Progenitor cell of endocrine pancreas (in vitro differentiated cells): ENCODE results near the gene PTGR1. TPM values are rescaled to one million over a fixed set of nuclear protein-coding genes. Genes with fewer than 3 reads are reported as not detected.

Source experiments
- DNase-seq: peaks from one replicate; pipeline ENCODE4 v3.0.0; 2021; ENCODE audit warnings: low spot score; ENCODE audit not compliant: unreplicated experiment
- H3K27ac Mint-ChIP-seq: 2 replicates; pipeline ENCODE4 v1.8.0; 2021; ENCODE audit warnings: mild to moderate bottlenecking, moderate library complexity, mixed read lengths
- H3K27me3 Mint-ChIP-seq: 2 replicates; pipeline ENCODE4 v1.8.0; 2021; ENCODE audit warnings: mixed read lengths
- H3K36me3 Mint-ChIP-seq: 2 replicates; pipeline ENCODE4 v1.8.0; 2022; ENCODE audit warnings: mixed read lengths; ENCODE audit not compliant: insufficient read depth
- H3K4me1 Mint-ChIP-seq: 2 replicates; pipeline ENCODE4 v1.8.0; 2021; ENCODE audit warnings: low read depth, mixed read lengths
- H3K4me3 Mint-ChIP-seq: 2 replicates; pipeline ENCODE4 v1.8.0; 2021; ENCODE audit warnings: low read depth, mild to moderate bottlenecking, moderate library complexity, mixed read lengths
- H3K9me3 Mint-ChIP-seq: 2 replicates; pipeline ENCODE4 v1.8.0; 2021; ENCODE audit warnings: low read depth, mixed read lengths
- long read RNA-seq: library from polyadenylated mRNA; unstranded; transcript quantifications from one replicate; pipeline ENCODE4 v2.0.0, GENCODE V29; 2020
- total RNA-seq: library from RNA; stranded (reverse); gene quantifications from 2 replicates; pipeline ENCODE4 v1.2.1, GENCODE V29; 2021
- TF ChIP-seq, protein P1 (sequence below): fragments of 200-600 bp; sonication (generic); IDR thresholded peaks from one replicate; pipeline ENCODE4 v1.5.0; 2021; ENCODE audit warnings: antibody characterized with exemption, mild to moderate bottlenecking; ENCODE audit not compliant: unreplicated experiment

PTGR1 gene
- 50.1 and 53.2 TPM in 2 replicates for total RNA-seq
- long read RNA-seq, transcript PTGR1-201 (10 exons, 1,223 nt), result minor isoform, 53 of 142 reads
- long read RNA-seq, transcript PTGR1-207 (11 exons, 1,941 nt), result minor isoform, 5 of 142 reads
- long read RNA-seq, transcript PTGR1-205 (10 exons, 1,407 nt), result major isoform, 55 of 142 reads
- long read RNA-seq, partial matches to known transcripts, result 5 of 142 reads
- long read RNA-seq, other reads (novel, unspliced or antisense), result 20 of 142 reads

DNA sequence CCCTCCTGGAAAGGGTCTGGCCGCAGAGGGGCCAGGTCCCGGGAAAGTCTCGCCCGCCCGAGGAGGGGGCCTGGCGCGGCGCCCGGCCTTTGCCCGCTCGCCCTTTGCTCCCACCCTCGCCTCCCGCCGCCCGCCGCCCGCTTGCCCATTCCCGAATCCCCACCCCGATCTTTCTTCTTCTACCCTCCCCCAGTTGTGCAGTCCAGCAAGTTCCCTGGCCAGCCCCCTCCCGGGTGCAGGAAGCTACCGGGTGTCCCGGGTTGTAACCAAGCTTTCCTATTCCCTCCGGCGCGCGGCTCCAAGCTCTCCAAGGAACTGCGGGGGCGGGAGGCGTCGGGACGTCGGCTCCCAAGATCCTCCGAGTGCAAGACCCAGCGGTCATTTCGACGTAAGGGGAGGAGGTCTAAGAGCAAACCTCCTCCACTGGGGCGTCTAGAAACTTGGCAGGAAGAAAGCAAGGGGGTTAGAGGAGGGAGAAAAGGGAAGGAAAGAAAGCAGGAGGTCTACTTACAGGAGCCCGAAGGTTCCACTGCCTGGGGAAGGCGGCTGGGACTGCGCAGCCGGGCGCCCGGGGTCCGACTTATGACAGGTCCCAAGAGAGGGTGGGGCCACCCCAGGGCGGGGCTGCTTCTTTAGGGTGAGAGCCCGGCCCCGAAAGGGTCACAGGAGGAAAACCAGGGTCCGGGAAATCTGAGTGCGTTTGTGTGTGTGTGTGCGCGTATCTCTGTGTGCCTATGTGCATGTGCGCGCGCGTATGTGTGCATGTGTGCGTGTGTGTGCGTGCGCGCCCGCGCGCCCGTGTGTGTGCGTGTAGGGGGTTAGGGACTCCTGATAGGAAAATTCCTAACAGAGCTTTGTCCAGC is at the start of gene PTGR1:
PTGR1 (minus strand) TSS at position 556 of the 863 bp plus-strand sequence. CDS start 2,225 bp downstream, outside the sequence.
- Mint-ChIP-seq H3K4me1 (peaks cover 33% of the 10 kb centered on the region), H3K27ac (peak within 1 kb of the TSS; percentile 94), H3K4me3 (peak within 1 kb of the TSS; percentile 96), H3K27me3 (peaks cover 7% of the 10 kb centered on the region), H3K36me3 (peaks cover 3% of the 10 kb centered on the region), H3K9me3 (no peaks in the 10 kb centered on the region)
- TF ChIP-seq, protein P1, sequence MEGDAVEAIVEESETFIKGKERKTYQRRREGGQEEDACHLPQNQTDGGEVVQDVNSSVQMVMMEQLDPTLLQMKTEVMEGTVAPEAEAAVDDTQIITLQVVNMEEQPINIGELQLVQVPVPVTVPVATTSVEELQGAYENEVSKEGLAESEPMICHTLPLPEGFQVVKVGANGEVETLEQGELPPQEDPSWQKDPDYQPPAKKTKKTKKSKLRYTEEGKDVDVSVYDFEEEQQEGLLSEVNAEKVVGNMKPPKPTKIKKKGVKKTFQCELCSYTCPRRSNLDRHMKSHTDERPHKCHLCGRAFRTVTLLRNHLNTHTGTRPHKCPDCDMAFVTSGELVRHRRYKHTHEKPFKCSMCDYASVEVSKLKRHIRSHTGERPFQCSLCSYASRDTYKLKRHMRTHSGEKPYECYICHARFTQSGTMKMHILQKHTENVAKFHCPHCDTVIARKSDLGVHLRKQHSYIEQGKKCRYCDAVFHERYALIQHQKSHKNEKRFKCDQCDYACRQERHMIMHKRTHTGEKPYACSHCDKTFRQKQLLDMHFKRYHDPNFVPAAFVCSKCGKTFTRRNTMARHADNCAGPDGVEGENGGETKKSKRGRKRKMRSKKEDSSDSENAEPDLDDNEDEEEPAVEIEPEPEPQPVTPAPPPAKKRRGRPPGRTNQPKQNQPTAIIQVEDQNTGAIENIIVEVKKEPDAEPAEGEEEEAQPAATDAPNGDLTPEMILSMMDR, result no peak
- peak; percentile 40 for DNase-seq

DNA sequence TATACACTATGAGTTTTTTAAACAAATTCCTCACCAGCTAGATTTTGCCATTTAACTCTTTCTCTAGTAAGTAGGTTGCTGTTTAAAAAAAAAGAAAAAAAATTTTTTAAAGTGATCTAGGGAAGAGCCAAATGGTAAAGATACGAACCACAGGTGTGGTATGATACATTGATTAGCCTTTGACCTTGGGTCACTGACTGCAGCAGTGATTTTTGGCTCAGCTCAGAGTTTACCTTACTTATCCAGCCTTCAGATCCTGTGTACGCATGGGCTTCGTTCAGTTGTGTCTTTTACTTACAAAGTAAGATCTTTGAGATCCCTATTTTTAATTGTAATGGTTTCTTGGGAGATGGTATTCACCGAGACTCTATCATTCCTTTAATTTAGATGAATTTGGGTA is 49.6 kb upstream of the PTGR1 start:
- H3K9me3 Mint-ChIP-seq, result no peaks in the 10 kb centered on the region
- TF ChIP-seq, protein P1, result no peak
- peaks cover 3% of the 10 kb centered on the region for H3K4me1 Mint-ChIP-seq
- no peak overlapping the region for H3K27ac Mint-ChIP-seq
- H3K36me3 Mint-ChIP-seq, result peaks cover 21% of the 10 kb centered on the region
- DNase-seq, result no peak
- no peak overlapping the region for H3K4me3 Mint-ChIP-seq
- no peaks in the 10 kb centered on the region for H3K27me3 Mint-ChIP-seq

DNA sequence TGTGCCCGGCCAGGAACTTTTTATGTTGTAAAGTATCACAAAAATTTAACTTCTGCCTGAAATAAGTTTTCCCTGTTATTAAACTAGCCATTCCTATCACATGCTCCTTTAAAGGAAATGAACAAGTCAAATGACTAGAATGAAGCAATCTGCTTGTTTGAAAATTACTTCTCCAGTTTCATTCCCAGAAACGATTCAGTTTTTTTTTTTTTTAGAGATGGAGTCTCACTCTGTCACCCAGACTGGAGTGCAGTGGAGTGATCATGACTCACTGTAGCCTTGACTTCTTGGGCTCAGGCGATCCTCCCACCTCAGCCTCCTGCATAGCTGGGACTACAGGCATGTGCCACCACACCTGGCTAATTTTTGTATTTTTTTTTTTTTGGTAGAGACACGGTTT is 48.6 kb upstream of the PTGR1 start:
- no peaks in the 10 kb centered on the region for H3K27me3 Mint-ChIP-seq
- TF ChIP-seq, protein P1, result no peak
- no peak for DNase-seq
- no peak overlapping the region for H3K4me3 Mint-ChIP-seq
- peaks cover 5% of the 10 kb centered on the region for H3K4me1 Mint-ChIP-seq
- no peak overlapping the region for H3K27ac Mint-ChIP-seq
- peaks cover 23% of the 10 kb centered on the region for H3K36me3 Mint-ChIP-seq
- no peaks in the 10 kb centered on the region for H3K9me3 Mint-ChIP-seq

DNA sequence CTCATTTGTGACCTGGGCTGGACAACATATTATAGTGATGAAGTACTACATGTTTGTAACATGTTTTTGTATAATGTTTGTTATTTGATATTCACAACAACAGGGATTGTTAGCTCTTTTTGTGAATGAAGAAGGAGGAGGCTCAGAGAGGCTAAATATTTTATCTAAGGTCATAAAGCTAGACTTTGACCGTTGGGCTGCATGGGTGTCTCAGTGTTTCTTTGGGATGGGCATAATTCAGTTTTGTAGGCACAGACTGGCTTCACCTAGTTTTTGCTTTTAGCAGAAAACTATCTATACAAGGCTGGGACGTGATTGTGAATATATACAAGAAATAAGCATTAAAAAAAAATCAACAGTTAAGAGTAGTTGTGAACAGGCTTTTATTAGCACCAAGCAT is 47.0 kb upstream of the PTGR1 start:
- Mint-ChIP-seq H3K4me3 (no peak overlapping the region), H3K27me3 (no peaks in the 10 kb centered on the region), H3K27ac (no peak overlapping the region), H3K4me1 (peaks cover 5% of the 10 kb centered on the region), H3K36me3 (peaks cover 26% of the 10 kb centered on the region), H3K9me3 (no peaks in the 10 kb centered on the region)
- DNase-seq, result no peak
- TF ChIP-seq, protein P1, result no peak

DNA sequence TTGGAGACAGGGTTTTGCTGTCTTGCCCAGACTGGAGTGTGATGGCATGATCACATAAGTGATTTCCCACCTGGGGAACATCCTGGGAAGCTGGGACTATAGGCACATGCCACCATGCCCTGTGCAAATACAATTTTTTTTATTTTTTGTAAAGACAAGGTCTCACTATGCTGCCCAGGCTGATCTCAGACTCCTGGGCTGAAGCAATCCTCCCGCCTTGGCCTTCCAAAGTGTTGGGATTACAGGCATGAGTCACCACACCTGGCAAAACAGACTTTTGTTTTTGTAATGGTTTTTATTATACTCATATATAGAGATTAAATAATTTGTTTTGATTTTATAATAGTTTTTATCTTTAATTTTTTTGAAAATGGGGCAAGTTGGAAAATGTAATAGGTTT is 46.4 kb upstream of the PTGR1 start:
- Mint-ChIP-seq H3K27me3 (no peaks in the 10 kb centered on the region), H3K36me3 (peaks cover 26% of the 10 kb centered on the region), H3K27ac (no peak overlapping the region), H3K4me3 (no peak overlapping the region), H3K9me3 (no peaks in the 10 kb centered on the region), H3K4me1 (peaks cover 5% of the 10 kb centered on the region)
- TF ChIP-seq, protein P1, result no peak
- no peak for DNase-seq
